Measurements from ENCODE around the gene POU2F3.

Gene POU2F3

GRCh38 chr11:120217941-120218694 is 21.8 kb upstream of the POU2F3 start:
- H3K4me1 Mint-ChIP-seq, result peaks cover 15% of the 10 kb centered on the region
- no peaks in the 10 kb centered on the region for H3K9me3 Mint-ChIP-seq
- no peak overlapping the region for H3K4me3 Mint-ChIP-seq
- ATAC-seq, result no peak
- no peak for DNase-seq
- peak overlapping the region in 1 of 2 donors; percentile 21 for H3K27ac Mint-ChIP-seq
- H3K27me3 Mint-ChIP-seq, result no peaks in the 10 kb centered on the region

GRCh38 chr11:120218695-120219033 is 21.3 kb upstream of the POU2F3 start:
- Mint-ChIP-seq H3K9me3 (no peaks in the 10 kb centered on the region), H3K27ac (no peak overlapping the region), H3K27me3 (no peaks in the 10 kb centered on the region), H3K4me1 (peaks cover 15% of the 10 kb centered on the region), H3K4me3 (no peak overlapping the region)
- ATAC-seq, result no peak
- no peak for DNase-seq

- H3K27ac Mint-ChIP-seq, result no peak overlapping the region
- H3K4me1 Mint-ChIP-seq, result peaks cover 18% of the 10 kb centered on the region
- H3K9me3 Mint-ChIP-seq, result no peaks in the 10 kb centered on the region
- no peak overlapping the region for H3K4me3 Mint-ChIP-seq
- H3K27me3 Mint-ChIP-seq, result no peaks in the 10 kb centered on the region
- DNase-seq, result no peak
- ATAC-seq, result no peak
Observed at GRCh38 chr11:120219232-120219937, 20.6 kb upstream of the POU2F3 start.

GRCh38 chr11:120219938-120220746 is 19.8 kb upstream of the POU2F3 start:
- H3K9me3 Mint-ChIP-seq, result no peaks in the 10 kb centered on the region
- H3K27me3 Mint-ChIP-seq, result no peaks in the 10 kb centered on the region
- no peak overlapping the region for H3K27ac Mint-ChIP-seq
- peaks cover 26% of the 10 kb centered on the region for H3K4me1 Mint-ChIP-seq
- no peak overlapping the region for H3K4me3 Mint-ChIP-seq
- no peak for DNase-seq
- ATAC-seq, result no peak

GRCh38 chr11:120220747-120221037 is 19.2 kb upstream of the POU2F3 start:
- no peaks in the 10 kb centered on the region for H3K9me3 Mint-ChIP-seq
- H3K4me3 Mint-ChIP-seq, result no peak overlapping the region
- no peak overlapping the region for H3K27ac Mint-ChIP-seq
- DNase-seq (no peak), ATAC-seq (no peak)
- H3K4me1 Mint-ChIP-seq, result peaks cover 27% of the 10 kb centered on the region
- H3K27me3 Mint-ChIP-seq, result no peaks in the 10 kb centered on the region

GRCh38 chr11:120221115-120221752 is 18.7 kb upstream of the POU2F3 start:
- Mint-ChIP-seq H3K4me1 (peaks cover 32% of the 10 kb centered on the region), H3K27ac (no peak overlapping the region), H3K4me3 (no peak overlapping the region), H3K9me3 (no peaks in the 10 kb centered on the region), H3K27me3 (no peaks in the 10 kb centered on the region)
- DNase-seq (no peak), ATAC-seq (peak; percentile 13)

- peaks cover 39% of the 10 kb centered on the region for H3K4me1 Mint-ChIP-seq
- H3K27ac Mint-ChIP-seq, result no peak overlapping the region
- no peak overlapping the region for H3K4me3 Mint-ChIP-seq
- DNase-seq (no peak), ATAC-seq (no peak)
- no peaks in the 10 kb centered on the region for H3K27me3 Mint-ChIP-seq
- H3K9me3 Mint-ChIP-seq, result no peaks in the 10 kb centered on the region
Observed at GRCh38 chr11:120222916-120223315, 17.0 kb upstream of the POU2F3 start.

GRCh38 chr11:120223793-120224192 is 16.1 kb upstream of the POU2F3 start:
- no peaks in the 10 kb centered on the region for H3K9me3 Mint-ChIP-seq
- DNase-seq, result no peak
- H3K27me3 Mint-ChIP-seq, result no peaks in the 10 kb centered on the region
- ATAC-seq, result no peak
- H3K4me3 Mint-ChIP-seq, result no peak overlapping the region
- H3K27ac Mint-ChIP-seq, result no peak overlapping the region
- peaks cover 39% of the 10 kb centered on the region for H3K4me1 Mint-ChIP-seq

- peak; percentile 10 for ATAC-seq
- Mint-ChIP-seq H3K27me3 (no peaks in the 10 kb centered on the region), H3K27ac (no peak overlapping the region), H3K9me3 (no peaks in the 10 kb centered on the region), H3K4me3 (no peak overlapping the region), H3K4me1 (peaks cover 39% of the 10 kb centered on the region)
- no peak for DNase-seq
Observed at GRCh38 chr11:120224361-120224760, 15.6 kb upstream of the POU2F3 start.

GRCh38 chr11:120224972-120225909 is 14.7 kb upstream of the POU2F3 start:
- Mint-ChIP-seq H3K27ac (no peak overlapping the region), H3K9me3 (no peaks in the 10 kb centered on the region), H3K4me3 (no peak overlapping the region), H3K27me3 (no peaks in the 10 kb centered on the region), H3K4me1 (peaks cover 36% of the 10 kb centered on the region)
- ATAC-seq, result no peak
- DNase-seq, result no peak

GRCh38 chr11:120226242-120226641 is 13.7 kb upstream of the POU2F3 start:
- Mint-ChIP-seq H3K27ac (no peak overlapping the region), H3K4me3 (no peak overlapping the region), H3K9me3 (no peaks in the 10 kb centered on the region), H3K27me3 (no peaks in the 10 kb centered on the region), H3K4me1 (peaks cover 30% of the 10 kb centered on the region)
- DNase-seq (no peak), ATAC-seq (no peak)

- ATAC-seq, result no peak
- Mint-ChIP-seq H3K4me3 (no peak overlapping the region), H3K27me3 (no peaks in the 10 kb centered on the region), H3K27ac (no peak overlapping the region), H3K4me1 (peaks cover 25% of the 10 kb centered on the region), H3K9me3 (no peaks in the 10 kb centered on the region)
- no peak for DNase-seq
Observed at GRCh38 chr11:120226714-120227113, 13.2 kb upstream of the POU2F3 start.

- peaks cover 24% of the 10 kb centered on the region for H3K4me1 Mint-ChIP-seq
- H3K4me3 Mint-ChIP-seq, result no peak overlapping the region
- H3K27ac Mint-ChIP-seq, result peak overlapping the region; percentile 23 to 87
- ATAC-seq, result peak; percentile 46
- no peaks in the 10 kb centered on the region for H3K27me3 Mint-ChIP-seq
- H3K9me3 Mint-ChIP-seq, result no peaks in the 10 kb centered on the region
- no peak for DNase-seq
Observed at GRCh38 chr11:120227228-120227852, 12.6 kb upstream of the POU2F3 start.

GRCh38 chr11:120228794-120229384 is 11.1 kb upstream of the POU2F3 start:
- DNase-seq (no peak), ATAC-seq (peak; percentile 22)
- Mint-ChIP-seq H3K4me3 (no peak overlapping the region), H3K27me3 (peaks cover 2% of the 10 kb centered on the region), H3K4me1 (peaks cover 24% of the 10 kb centered on the region), H3K27ac (no peak overlapping the region), H3K9me3 (no peaks in the 10 kb centered on the region)
